Gastrocnemius medialis (tissue), 4 donors: Measurements from ENCODE around the gene CROCC. TPM values are rescaled to one million over a fixed set of nuclear protein-coding genes. Genes with fewer than 3 reads are reported as not detected.

Experiments used
- ATAC-seq, 2 donors: fragments of 150-250 bp; one replicate each; pipeline ENCODE4 v1.9.1; 2016
- DNase-seq, 2 donors: peaks; one replicate each; pipeline ENCODE4 v3.0.0-alpha.2; 2019
- H3K27ac ChIP-seq, 4 donors: fragments of 200-600 bp; sonication (generic); 1 replicate in 1 of 4; 2 replicates in 3 of 4; pipeline ENCODE4 v1.5.1; 2016 to 2018; ENCODE audit warnings: mild to moderate bottlenecking in 2 of 4, moderate library complexity in 1 of 4
- H3K27me3 ChIP-seq, 3 donors: fragments of 200-600 bp; sonication (generic) in 2 of 3; 1 replicate in 1 of 3; 2 replicates in 2 of 3; pipeline versions ENCODE4 v1.5.1 to v1.6.0; 2016 to 2019; ENCODE audit warnings: mild to moderate bottlenecking in 1 of 3, moderate library complexity in 1 of 3
- H3K36me3 ChIP-seq, 2 donors: fragments of 200-600 bp; sonication (generic) in 1 of 2; one replicate each; pipeline ENCODE4 v1.5.1; 2017 to 2018
- H3K4me1 ChIP-seq, 2 donors: fragments of 200-600 bp; sonication (generic) in 1 of 2; one replicate each; pipeline ENCODE4 v1.5.1; 2016 to 2017; ENCODE audit warnings: mild to moderate bottlenecking in 2 of 2
- H3K4me3 ChIP-seq, 4 donors: fragments of 200-600 bp; sonication (generic) in 3 of 4; 1 replicate in 1 of 4; 2 replicates in 3 of 4; pipeline ENCODE4 v1.5.1; 2016 to 2019; ENCODE audit warnings: mild to moderate bottlenecking in 2 of 4
- H3K9me3 ChIP-seq, 3 donors: fragments of 200-600 bp; sonication (generic) in 2 of 3; 1 replicate in 1 of 3; 2 replicates in 2 of 3; pipeline ENCODE4 v1.5.1; 2016 to 2019
- POLR2A ChIP-seq, 2 donors: fragments of 450-650 bp; IDR thresholded peaks; one replicate each; pipeline ENCODE4 v1.6.1; 2017; ENCODE audit warnings: antibody characterized with exemption in 2 of 2, mild to moderate bottlenecking in 2 of 2, moderate library complexity in 2 of 2
- in situ Hi-C, 4 donors: fragments of 200-750 bp; cut with MboI; loops; one replicate each; pipeline versions ENCODE4 v1.15.0 to v1.8.0; 2017; ENCODE audit warnings: low sequenced_read_pairs in 4 of 4
- intact Hi-C: fragments of 100-400 bp; cut with DNase I; formaldehyde crosslinking; loops from one replicate; pipeline ENCODE4 v1.15.1; 2023; ENCODE audit warnings: low total_unique reads
- total RNA-seq, 4 donors: library from RNA; depleted of rRNA; stranded (reverse); fragments of >200 nt; gene quantifications; one replicate each; pipeline versions ENCODE4 v1.1.0 to v1.2.3, GENCODE V29; 2016
- TF ChIP-seq, protein P1 (sequence below), 5 experiments: fragments of 450-650 bp in 3 of 5; fragments of 200-600 bp in 2 of 5; sonication (generic) in 2 of 5; IDR thresholded peaks in 4 of 5; conservative IDR thresholded peaks in 1 of 5; 1 replicate in 4 of 5; 2 replicates in 1 of 5; pipeline ENCODE4 v1.5.1; 2016 to 2019; ENCODE audit warnings: antibody characterized with exemption in 5 of 5, mild to moderate bottlenecking in 3 of 5, moderate library complexity in 3 of 5

Gene CROCC
- total RNA-seq, 4 donors from 2014 or later = 3.0 to 8.0 (median 5.3) TPM

- H3K27ac ChIP-seq = no peak overlapping the region
- DNase-seq (no peak), ATAC-seq (no peak)
- H3K27me3 ChIP-seq = no peaks in the 10 kb centered on the region
- no peak for TF ChIP-seq POLR2A (IDR thresholded peaks at IDR 0.05)
- TF ChIP-seq, protein P1, sequence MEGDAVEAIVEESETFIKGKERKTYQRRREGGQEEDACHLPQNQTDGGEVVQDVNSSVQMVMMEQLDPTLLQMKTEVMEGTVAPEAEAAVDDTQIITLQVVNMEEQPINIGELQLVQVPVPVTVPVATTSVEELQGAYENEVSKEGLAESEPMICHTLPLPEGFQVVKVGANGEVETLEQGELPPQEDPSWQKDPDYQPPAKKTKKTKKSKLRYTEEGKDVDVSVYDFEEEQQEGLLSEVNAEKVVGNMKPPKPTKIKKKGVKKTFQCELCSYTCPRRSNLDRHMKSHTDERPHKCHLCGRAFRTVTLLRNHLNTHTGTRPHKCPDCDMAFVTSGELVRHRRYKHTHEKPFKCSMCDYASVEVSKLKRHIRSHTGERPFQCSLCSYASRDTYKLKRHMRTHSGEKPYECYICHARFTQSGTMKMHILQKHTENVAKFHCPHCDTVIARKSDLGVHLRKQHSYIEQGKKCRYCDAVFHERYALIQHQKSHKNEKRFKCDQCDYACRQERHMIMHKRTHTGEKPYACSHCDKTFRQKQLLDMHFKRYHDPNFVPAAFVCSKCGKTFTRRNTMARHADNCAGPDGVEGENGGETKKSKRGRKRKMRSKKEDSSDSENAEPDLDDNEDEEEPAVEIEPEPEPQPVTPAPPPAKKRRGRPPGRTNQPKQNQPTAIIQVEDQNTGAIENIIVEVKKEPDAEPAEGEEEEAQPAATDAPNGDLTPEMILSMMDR (IDR thresholded peaks at IDR 0.05 in 4 of 5, conservative IDR thresholded peaks at IDR 0.05 in 1 of 5) = no peak
- H3K36me3 ChIP-seq = peaks cover 0 to 5% of the 10 kb centered on the region in 2 donors
- in situ Hi-C loops = no loop called here
- peaks cover 11 to 25% of the 10 kb centered on the region in 2 donors for H3K4me1 ChIP-seq
- H3K9me3 ChIP-seq = no peaks in the 10 kb centered on the region
- intact Hi-C loops = loop anchor here (5.0 kb wide), 1 partner anchor 39 kb away; the partner anchor contains the start of gene SDHB
- H3K4me3 ChIP-seq = no peak overlapping the region
Measured at GRCh38 chr1:17012775-17013490, 91.2 kb downstream of the CROCC start.

DNA sequence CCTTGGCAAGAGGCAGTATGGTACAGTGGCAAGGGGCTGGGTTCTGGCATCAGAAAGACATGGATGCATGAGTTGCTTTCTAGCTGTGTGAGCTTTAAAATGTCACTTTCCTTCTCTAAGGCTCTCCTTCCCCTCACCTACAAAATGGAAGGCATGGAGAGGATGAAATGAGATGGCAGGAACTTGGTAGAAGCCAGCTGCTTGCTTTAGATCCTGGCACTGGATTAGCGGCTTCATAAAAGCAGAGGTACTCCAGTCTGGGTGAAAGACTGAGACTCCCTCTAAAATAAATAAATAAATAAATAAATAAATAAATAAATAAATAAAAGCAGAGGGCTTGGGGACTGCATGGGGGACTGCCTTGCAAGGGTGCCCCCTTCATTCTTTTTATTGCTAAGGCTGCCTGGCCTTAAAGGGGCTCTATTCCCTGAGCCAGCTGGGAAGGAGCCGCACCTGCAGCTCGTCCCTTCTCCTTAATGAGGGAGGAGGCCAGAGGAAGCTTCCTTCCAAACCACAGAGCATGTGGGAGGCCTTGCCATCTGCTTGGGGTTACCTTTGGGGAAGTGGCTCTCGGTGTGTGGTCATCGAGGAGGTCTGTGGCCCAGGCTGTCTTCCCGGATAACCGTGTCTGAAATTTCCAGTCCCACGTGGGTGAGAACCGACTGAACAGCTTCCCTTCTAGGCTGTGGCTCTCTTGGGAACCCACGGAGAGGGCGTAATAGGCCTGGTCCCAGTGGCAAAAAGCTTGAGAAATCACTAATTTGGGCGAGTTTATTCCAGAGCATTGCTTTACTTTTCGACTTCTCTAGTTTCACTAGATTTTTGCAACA, 92.0 kb downstream of the CROCC start:
- Histone ChIP-seq H3K9me3 (no peaks in the 10 kb centered on the region), H3K36me3 (peaks cover 0 to 13% of the 10 kb centered on the region in 2 donors), H3K4me1 (peaks cover 11 to 25% of the 10 kb centered on the region in 2 donors), H3K27ac (no peak overlapping the region), H3K27me3 (no peaks in the 10 kb centered on the region), H3K4me3 (no peak overlapping the region)
- no peak for ATAC-seq
- in situ Hi-C loops (no loop called here), intact Hi-C loops (loop anchor here (5.0 kb wide), 1 partner anchor 39 kb away; the partner anchor contains the start of gene SDHB)
- TF ChIP-seq POLR2A (IDR thresholded peaks at IDR 0.05) = no peak
- TF ChIP-seq, protein P1 (IDR thresholded peaks at IDR 0.05 in 4 of 5, conservative IDR thresholded peaks at IDR 0.05 in 1 of 5) = no peak
- no peak for DNase-seq

DNA sequence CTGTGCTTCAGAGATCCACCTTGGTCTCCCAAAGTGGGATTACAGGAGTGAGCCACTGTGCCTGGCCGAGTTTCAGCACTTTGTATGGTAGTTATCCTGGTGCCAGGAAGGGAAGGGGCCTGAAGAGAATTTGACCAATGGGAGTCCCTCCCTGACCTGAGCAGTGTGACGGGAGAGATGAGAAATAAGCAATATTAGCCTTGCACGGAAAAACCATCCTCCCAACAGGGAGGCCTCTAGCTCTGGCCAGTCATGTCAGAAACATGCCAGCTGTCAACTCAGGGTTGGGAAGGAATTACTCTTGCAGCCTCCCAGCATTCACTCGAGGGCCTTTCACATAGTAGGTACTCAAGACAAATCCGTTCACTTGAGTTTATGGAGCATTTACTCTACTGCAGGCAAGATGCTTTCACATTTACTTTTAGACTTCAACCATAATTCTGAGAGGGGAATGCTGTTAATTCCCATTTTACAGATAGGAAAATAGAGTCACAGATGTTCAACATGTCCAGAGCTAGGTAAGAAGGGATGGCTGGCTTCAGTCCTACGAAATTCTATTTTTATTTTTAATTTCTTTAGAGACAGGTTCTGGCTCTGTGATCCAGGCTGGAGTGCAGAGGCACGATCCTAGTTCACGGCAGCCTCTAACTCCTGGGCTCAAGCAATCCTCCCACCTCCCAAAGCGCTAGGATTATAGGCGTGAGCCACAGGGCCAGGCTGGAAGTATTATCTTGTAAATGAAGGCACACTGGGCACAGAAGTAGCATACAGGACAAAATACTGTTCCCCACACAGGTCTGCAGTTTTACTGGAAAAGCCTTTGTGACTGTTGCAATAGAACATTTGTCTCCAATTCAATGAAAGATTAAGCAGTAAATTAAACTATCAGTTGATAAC, 93.2 kb downstream of the CROCC start:
- no peak overlapping the region for H3K27ac ChIP-seq
- no peak for ATAC-seq
- intact Hi-C loops = loop anchor here (5.0 kb wide), 1 partner anchor 37 kb away; the partner anchor contains the start of gene SDHB
- in situ Hi-C loops = no loop called here
- no peak overlapping the region for H3K4me3 ChIP-seq
- TF ChIP-seq, protein P1 (IDR thresholded peaks at IDR 0.05 in 4 of 5, conservative IDR thresholded peaks at IDR 0.05 in 1 of 5) = no peak
- no peak for TF ChIP-seq POLR2A (IDR thresholded peaks at IDR 0.05)
- no peaks in the 10 kb centered on the region for H3K27me3 ChIP-seq
- H3K9me3 ChIP-seq = no peaks in the 10 kb centered on the region
- H3K4me1 ChIP-seq = peaks cover 11 to 15% of the 10 kb centered on the region in 2 donors
- peaks cover 0 to 25% of the 10 kb centered on the region in 2 donors for H3K36me3 ChIP-seq
- DNase-seq = no peak

DNA sequence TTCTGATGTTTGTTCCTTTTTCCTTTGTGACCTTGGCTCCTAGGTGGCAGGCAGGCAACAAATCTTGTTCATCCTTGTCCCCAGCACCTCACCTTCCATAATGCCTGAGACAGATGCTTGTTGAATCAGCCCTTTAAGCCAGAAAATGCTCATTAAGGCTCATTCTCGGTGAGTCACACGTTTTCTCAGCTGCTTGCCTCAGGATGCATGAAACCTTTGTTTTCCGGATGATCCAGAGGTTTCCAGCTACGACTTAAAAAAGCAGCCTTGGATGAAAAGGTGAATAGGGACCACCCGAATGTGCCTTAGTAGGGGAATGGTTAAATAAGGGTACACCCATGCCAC, 94.6 kb downstream of the CROCC start:
- DNase-seq (no peak), ATAC-seq (no peak)
- intact Hi-C loops = no loop called here
- no peaks in the 10 kb centered on the region for H3K27me3 ChIP-seq
- H3K36me3 ChIP-seq = peaks cover 0 to 39% of the 10 kb centered on the region in 2 donors
- no peaks in the 10 kb centered on the region for H3K9me3 ChIP-seq
- peaks cover 0 to 4% of the 10 kb centered on the region in 2 donors for H3K4me1 ChIP-seq
- in situ Hi-C loops = no loop called here
- H3K27ac ChIP-seq = no peak overlapping the region
- H3K4me3 ChIP-seq = no peak overlapping the region
- TF ChIP-seq, protein P1 (IDR thresholded peaks at IDR 0.05 in 4 of 5, conservative IDR thresholded peaks at IDR 0.05 in 1 of 5) = no peak
